HG02852 (cell line): ENCODE measurements around the gene CLK1.
A peak's percentile ranks its signal among the peaks of the same experiment; 100 is the strongest.

Source experiments
- ATAC-seq: cut with Tn5 transposase; IDR thresholded peaks from one replicate; pipeline ENCODE4 v1.9.1; 2021; ENCODE audit warnings: mild to moderate bottlenecking, moderate library complexity; ENCODE audit not compliant: unreplicated experiment

CLK1 gene

DNA sequence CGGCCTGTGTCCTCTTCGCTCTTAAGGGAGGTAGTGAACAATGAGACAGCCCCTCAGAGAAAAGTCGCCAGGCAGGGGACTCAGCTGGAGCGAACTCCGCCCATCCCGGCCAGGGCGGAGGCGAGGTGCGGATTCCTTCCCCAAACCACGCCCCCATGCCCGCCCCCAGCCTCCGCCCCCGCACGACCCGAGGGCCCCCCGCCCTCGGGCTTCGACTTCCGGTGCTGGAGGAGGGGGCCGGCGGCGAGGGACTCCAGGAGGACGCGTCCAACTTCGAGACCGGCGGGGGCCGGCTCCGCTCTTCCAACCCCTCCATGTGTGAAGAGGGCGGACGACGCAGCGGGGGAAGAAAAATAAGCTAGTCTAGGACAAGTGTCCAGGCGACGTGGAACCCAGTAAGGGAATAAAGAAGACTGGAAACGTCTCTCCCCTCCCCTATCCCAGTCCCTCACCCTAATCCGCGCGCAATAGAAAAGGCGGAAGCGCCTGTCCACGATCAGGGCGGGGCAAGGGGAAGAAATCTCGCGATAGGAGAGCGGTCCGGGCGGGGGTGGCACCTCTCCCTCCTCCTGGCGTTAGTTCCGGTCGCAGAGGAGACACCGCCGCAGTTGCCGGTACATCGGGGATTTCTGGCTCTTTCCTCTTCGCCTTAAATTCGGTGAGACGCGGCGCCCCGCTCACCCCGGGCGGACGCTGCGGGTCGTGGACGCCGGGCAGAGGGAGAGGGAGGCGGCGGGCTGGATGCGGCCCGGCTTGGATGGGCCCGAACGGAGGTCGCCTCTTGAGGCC is 52.9 kb downstream of the CLK1 start, which contains the start of gene BZW1:
Gene BZW1, plus strand, starts transcription at position 578 of the 789 bp plus-strand sequence. CDS start 1,308 bp downstream, outside the sequence.
- ATAC-seq, result peak; percentile 77

DNA sequence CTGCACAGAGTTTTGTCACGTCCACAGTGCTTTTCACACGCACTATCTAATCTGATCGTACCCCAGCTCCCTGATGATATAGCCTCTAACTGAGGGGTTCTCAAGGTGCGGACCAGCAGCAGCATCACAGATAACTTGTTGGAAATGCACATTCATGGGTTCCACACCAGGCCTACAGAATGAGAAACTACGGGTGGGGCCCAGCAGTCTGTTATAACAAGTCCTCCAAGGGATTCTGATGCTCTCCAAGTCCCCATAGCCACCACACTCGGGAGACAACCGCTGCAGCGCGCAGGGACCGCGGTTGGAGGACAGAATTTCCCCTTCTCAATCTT is 53.5 kb downstream of the CLK1 start:
- ATAC-seq, result no peak

DNA sequence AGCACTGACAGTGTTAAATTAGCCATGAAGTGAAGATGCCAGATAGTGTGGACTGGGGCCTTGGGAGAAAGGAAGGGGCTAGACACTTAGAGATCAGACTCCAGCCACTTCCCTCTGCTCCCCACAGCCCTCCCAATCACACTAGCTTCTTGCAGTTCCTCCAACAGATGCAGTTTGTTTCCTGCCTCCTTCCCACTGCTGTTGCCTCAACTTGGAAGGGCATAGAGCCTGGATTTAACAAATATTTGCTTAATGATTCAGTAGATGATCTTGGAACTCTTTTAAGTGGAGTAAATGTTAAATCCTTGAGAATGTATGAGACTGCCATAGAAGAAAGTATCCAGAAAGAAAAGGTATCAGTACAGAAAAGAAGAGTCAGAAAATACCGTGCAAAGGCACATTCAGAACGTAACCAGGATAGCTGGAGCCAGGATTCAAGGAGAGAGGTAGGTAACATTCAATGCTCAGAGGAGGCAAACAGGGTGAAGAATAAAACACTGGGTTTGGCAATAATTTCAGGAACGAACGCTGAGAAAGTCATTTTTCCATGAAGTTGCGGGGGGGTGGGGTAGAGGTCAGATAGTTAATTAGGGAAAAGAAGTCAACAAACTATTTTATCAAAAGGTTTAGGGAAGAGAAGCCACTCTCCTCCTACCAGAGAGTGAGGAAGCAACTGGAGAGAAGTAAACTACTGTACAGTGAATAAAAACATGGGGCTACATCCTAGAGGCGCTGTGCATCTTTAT is 54.0 kb downstream of the CLK1 start:
- ATAC-seq, result no peak

DNA sequence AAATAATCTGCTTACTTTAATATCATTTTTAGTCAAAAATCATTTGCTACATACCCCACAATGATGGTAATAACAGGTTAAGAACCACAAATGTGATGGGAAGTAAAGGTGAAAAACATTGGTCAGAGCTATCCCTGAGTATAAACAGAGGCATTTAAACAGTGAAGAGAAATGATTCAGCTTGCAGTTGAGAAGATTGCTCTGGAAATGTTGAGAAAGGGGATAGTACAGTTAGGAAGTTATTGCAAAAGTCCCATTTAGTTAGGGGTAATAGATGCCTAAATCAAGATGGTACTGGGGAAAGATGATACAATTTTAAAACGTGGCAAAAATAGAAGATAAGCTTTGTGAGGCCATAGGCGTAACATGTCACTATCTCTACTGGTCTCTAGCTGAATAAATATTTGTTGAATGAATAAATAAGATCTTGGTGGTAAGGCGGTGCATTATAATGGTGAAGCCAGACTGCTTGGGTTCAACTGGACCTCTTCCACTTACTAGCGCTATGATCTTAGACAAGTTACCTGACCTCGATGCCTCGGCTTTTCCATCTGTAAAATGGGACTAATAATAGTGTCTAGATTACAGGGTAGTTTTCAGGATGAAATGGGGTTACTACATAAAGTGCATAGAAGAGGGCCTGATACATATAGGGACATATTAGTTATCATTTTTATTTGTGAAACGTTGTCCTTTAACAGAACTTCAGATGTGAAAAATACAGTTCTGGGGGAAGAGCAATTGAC is 54.8 kb downstream of the CLK1 start:
- ATAC-seq, result no peak
